GM19023 (cell line): Measurements from ENCODE around the gene FXYD4.
A peak's percentile ranks its signal among the peaks of the same experiment; 100 is the strongest.

Source experiments
- ATAC-seq: cut with Tn5 transposase; IDR thresholded peaks from one replicate; pipeline ENCODE4 v1.9.1; 2021; ENCODE audit warnings: mild to moderate bottlenecking, moderate library complexity; ENCODE audit not compliant: unreplicated experiment

Gene FXYD4

DNA sequence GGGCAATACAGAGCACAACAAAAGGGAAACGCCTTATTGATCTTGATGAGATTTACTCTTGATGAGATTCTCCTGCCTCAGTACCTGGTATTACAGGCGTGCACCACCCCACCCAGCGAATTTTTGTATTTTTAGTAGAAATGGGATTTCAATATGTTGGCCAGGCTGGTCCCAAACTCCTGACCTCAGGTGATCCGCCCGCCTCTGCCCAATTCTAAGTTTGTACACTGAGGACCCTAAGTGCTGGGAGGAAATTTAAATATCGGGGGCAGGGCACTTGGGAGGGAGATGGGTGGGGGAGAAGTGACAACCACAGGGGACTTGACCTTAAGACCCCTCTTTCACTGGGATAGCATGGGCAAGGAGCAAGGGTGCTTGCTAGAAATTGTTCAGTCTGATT lies 23.4 kb downstream of the FXYD4 start:
- ATAC-seq: no peak

DNA sequence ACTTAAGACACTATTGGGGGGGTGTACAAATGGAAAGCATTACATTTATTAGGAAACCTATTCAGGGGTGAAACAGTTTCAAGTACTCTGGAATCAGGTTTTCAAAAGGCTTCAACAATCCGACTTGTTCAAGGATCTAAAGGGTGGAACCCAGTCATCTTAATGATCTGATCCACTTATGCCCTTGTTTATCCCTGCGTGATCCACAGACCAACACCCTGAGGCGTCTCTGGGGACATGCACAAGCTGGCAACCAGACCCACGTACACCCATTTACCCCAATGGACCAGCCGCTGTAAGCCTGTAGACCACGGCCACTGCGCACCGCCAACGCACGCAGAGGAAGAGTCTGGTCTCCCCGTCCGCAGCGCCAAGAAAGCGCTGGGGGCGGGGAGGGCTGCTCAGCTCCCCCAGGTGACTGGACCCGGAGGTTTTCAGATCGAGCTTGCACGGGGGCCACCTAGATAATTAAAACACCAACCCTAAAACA lies 24.2 kb downstream of the FXYD4 start:
- ATAC-seq: no peak

DNA sequence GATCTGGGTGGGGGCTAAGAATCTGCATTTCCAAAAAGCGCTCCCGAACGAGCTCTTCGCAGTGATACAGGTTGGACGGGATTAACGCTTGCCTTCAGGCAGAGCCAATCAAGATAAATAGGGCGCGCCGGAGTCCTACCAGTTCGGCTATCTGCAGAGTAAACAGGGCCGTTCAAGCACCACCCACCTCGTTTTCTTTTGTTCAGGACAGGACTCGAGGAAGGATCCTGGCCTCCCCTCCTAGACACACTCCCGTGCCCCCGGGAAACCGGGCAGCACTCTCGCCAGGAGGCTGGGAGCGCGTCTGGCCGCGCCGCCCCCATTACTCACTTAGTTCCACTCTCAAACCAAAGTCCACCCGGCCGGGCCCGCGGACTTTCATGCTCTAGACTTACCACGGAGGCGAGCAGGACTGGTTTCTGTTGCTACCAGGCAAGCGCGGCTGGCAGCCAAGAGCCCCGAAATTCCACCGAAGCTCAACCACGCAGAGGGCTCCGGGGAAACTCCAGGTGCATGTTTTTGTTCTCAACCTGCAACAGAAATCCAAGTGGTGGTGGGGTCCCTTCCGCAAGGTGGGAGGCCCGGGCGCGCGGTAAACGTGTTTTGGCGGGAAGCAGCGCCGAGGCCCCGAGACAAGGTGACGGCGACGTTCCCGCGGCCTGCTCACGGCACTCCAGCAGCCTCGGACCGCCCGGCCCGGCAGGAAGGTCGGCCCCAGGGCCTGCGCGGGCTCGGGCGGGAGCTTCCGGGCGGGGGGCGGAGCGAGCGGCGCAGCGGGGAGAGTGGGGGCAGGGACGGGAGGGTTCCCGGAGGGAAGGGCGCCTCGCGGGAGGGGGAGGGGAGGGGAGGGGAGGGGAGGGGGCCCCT lies 24.9 kb downstream of the FXYD4 start:
- ATAC-seq: peak; percentile 61

DNA sequence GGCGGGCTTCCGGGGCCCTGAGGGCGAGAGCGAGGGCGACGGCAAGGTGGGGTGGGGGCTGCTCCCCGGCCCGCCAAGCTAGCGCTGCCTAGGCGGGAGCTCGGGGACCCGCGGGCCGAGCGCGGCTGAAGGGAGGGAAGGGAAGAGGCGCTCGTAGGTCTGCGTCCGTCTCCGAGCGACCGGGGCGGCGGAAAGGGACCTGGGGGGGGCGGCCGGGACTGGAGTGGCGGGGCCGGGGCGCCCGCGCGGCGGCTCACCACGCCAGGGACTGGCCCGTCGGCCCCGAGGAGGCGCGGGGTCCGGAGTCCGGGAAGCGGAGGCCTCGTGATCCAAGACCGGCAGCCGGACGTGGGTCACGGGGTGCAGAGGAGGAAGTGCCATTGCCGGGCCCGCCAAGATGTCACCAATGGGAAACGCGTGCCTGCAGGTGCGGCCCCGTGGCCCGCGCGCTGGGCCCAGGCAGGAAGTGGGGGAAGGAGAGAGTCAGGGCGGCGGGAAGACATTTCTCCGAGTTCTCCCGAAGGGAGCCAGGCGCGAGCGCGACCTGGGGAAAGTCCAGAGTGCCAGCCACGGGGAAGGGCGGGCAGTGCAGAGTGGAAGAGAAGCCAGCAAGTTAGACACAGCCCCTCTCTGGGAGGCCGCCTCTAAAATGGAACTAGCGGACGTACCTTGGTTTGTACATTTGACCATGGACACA lies 25.6 kb downstream of the FXYD4 start:
- ATAC-seq: peak; percentile 80

DNA sequence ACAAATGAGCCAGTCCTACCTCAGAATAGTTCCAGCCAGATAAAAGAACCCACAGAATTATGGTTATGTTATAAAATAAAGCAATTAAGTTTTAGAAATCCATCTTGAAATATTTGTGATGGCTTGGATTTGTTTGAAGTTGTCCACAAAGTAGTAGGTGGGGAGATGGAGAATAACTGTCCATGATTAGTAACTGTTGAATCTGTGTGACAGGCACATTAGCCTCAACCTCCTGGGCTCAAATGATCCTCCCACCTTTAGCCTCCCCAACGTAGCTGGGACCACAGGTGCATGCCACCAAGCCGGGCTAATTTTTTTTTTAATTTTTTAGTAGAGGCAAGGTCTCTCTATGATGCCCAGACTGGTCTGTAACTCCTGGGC lies 27.5 kb downstream of the FXYD4 start:
- ATAC-seq: no peak

DNA sequence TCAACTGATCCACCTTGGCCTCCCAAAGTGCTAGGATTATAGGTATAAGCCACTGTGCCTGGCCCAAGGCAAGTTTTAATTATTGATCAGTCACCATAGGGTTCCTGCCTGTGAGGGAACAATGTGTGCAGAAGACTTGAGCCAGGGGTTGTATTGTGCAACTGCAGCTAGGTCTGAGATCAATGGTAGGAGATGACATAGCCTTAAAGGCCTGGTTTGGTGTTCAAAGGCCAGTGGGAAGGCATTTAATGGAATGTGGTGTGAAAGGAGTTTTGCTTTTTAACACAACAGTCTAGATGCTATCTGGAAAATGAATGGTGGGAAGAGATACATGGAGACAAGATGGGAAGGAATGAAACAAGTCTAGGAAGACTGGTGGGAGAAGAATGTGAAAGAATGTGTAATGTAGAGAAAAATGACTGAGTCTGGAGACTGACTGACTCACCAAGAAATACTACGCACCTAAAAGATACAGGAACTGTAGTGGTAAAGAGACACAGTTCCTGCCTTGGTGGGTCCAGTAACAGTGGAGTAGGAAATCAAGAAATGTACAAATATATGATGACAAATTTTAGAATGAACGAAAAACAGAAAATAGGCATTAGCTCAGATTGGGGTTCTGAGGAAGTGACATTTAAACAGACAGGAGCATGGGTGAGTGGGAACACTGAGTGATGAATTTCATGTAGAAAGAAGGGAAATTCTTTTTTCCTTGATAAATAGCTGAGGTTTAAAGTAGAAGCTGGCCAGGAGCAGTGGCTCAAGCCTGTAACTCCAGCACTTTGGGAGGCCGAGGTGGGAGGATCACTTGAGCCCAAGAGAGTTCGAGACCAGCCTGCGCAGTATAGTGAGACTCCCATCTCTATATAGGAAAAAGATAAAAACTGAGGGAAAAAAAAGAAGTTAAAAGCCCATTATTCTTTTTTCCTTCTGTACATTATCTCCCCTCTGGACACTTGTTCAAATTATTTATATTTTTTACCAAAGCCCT lies 28.2 kb downstream of the FXYD4 start:
- no peak for ATAC-seq

DNA sequence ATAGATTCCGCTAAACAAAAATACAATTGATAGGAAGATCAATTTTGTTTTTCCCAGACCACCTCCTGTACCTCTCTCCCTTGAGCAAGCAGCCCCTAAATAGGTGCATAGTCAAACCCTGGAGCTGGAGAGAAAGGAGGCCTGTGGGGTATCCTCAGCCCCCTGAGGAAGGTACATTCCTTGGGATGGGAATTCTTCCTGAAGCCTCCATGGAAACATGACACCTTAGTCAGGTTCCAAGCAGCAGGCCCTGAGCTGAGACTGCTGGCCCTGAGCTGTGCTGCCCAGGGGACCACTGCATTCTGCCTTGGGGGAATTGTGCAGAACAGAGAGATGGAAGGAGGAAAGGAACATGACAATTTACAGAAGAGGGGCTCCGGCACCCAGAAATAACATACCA lies 30.2 kb downstream of the FXYD4 start:
- ATAC-seq: no peak

DNA sequence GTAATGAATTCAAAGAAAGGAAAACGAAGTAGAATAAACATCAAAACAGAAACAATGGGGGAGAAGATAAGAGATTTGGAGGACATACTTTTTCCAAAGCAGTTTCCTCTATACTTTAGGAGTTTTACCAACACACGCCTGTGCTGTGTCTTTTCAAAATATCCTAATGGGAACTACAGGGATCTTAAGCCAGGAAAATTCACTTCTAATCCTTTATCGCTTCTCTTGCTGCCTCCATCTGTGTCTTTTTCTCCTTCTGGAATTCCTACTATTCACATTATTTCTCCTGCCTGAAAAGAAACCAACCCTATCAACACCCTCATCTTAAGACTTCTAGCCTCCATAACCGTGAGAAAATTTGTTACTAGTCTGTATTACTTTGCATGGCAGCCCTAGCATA lies 30.7 kb downstream of the FXYD4 start:
- no peak for ATAC-seq

DNA sequence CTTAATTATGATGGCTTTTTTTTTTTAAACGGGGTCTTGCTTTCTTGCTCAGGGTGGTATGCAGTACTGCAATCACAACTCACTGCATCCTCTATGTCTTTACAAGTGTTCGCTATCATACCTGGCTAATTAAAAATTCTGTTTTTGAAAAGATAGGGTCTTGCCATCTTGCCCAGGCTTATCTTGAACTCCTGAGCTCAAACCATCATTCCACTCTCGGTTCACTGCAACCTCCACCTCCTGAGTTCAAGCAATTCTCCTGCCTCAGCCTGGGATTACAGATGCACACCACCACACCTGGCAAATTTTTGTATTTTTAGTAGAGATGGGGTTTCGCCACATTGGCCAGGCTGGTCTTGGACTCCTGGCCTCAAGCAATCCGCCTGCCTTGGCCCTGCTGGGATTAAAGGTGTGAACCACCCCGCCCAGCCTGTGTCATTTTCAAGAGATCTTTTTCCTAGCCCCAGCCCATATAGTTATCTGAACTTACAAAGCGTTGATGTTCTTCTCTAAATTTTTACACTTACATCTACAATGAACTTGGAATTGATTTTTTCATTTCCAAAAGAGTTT lies 31.5 kb downstream of the FXYD4 start:
- ATAC-seq: no peak

DNA sequence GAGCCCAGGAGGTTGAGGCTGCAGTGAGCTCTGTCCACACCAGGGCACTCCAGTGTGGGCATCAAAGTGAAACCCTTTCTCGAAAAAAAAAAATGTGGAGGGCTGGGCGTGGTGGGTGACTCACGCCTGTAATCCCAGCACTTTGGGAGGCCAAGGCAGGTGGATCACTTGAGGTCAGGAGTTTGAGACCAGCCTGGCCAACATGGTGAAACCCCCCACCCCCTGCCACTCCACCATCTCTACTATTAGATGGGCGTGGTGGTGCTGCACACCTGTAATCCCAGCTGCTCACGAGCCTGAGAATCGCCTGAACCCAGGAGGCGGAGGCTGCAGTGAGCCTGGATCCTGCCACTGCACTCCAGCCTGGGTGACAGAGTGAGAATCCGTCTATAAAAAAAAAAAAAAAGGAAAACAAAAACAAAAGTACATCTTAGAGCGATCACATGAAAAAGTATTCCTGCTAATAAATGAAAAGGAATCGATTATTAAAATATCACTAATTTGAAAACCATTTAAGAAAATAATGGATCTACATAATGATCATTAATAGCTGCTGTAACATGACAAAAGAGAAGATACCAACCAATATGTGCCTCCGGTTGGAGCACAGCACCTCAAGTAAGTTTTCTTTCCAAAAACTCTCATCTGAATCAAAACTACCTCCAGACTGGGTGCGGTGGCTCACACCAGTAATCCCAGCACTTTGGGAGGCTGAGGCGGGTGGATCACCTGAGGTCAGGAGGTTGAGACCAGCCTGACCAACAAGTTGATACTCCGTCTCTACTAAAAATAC lies 32.7 kb downstream of the FXYD4 start:
- no peak for ATAC-seq

DNA sequence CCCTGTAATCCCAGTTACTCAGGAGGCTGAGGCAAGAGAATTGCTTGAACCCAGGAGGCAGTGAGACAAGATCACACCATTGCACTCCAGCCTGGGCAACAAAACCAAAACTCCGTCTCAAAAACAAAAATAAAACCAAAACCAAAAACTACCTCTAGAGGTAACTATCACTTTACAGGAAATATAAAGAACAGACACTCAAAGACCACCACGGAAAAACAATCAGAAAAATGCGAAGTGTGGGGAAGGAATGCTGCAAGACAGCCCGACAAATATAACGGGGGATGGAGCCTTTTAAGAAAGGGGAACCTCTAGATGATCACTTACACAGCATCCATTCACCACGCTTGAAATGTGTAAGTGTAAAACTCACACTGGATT lies 33.3 kb downstream of the FXYD4 start:
- ATAC-seq: no peak

DNA sequence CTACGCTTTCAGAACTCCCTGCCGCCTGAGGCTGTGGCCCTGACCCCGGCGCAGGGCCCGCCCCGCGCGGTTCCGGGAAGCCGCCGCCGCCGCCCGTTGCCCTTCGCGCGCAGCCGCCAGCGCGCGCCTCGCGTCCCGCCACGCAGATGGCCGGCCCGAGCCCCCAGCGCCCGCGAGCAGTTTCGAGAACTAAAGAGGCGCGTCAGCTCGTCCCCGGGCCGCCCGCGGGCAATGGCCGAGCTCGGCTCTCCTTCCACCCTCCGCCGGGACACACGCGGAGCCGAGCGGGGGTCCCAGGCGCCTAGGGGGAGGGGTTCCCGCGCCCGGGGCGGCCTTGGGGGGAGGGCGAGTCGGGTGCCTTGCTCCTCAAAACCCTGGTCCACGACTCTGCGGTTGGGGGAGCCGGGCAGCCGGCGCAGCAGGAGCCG lies 35.7 kb downstream of the FXYD4 start:
- peak; percentile 19 for ATAC-seq

DNA sequence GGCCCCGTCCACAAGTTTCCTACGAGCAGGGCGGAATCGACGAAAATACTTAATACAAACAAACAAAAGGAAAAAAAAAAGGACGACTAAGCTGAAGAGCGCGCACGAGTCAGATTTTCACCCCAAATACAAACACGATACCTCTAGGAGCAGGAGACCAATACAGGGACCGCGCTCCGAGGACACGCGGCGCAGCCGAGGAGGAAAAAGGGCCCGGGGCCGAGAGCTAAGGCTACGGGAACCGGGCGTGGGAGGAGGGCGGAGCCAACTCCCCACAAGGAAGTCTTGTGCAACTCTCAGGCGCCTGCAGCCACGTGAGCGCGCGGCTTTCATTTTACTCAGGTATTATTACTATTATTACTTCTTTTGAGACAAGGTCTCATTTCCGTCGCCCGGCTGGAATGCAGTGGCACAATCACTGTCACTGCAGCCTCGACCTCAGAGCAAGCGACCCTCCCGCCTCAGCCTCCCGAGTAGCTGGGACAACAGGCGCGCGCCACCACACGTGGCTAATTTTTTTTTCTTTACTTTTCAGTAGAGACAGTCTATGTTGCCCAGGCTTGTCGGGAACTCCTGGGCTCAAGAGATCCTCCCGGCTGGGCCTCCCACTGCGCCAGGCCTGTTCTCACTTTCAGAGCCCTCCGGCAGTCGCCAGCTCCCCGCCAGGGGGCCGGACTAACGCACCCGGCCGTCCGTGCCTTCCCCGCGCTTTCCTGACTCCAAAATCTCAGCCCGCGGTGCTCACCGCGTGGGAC lies 36.3 kb downstream of the FXYD4 start:
- ATAC-seq: peak; percentile 46

DNA sequence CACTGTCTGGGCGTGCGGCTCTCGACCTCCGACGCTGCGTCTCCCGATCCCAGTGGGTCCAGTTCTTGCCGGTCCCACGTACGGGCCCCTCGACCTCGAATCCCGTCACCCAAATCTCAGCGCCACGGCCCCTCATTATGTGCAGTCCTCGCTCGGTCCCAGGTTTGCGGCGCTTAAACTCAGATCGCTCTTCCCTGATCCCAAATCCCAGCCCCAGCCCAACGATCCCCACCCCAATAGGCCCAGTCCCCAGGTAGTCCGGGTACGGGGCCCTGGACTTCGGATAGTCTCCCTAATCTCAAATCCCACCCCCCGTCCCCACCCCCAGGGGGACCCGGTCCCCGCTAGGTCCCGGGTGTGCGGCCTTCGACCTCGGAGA lies 36.9 kb downstream of the FXYD4 start:
- no peak for ATAC-seq

DNA sequence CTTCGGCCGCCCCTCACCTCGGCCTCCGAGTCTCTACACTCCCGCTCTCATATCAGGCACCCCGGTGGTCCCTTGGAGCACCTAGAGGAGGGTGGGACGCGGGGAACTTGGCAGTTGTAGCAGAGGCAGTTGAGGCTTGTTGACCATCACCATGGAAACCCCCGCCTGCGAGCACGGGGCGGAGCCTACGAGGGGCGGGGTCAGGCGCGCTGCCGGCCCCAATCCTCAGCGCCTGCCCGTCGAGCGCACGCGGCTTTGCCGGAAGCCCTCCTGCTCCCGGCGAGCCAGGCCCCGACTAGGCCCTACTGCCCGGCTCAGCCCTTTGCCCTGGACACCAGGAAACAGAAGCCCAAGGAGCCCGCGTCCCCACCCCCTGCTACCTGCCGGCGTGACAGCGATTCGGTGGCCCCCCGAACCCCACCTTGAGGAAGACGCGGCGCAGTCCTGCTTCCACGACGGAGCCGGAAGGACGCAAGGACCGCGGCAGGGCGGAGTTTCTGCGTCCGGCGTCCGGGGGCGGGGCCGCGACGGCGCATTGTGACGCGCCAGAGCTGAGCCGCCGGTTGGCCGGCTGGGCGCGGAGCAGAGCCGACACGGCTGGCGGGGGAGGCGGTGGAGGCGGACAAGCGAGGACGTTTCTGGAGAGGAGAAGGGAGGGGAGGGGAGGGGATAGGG lies 37.4 kb downstream of the FXYD4 start, which contains the start of gene HNRNPF:
Gene HNRNPF, minus strand, starts transcription at position 477 of the 675 bp plus-strand sequence. CDS start 21,302 bp downstream, outside the sequence.
- peak; percentile 72 for ATAC-seq

DNA sequence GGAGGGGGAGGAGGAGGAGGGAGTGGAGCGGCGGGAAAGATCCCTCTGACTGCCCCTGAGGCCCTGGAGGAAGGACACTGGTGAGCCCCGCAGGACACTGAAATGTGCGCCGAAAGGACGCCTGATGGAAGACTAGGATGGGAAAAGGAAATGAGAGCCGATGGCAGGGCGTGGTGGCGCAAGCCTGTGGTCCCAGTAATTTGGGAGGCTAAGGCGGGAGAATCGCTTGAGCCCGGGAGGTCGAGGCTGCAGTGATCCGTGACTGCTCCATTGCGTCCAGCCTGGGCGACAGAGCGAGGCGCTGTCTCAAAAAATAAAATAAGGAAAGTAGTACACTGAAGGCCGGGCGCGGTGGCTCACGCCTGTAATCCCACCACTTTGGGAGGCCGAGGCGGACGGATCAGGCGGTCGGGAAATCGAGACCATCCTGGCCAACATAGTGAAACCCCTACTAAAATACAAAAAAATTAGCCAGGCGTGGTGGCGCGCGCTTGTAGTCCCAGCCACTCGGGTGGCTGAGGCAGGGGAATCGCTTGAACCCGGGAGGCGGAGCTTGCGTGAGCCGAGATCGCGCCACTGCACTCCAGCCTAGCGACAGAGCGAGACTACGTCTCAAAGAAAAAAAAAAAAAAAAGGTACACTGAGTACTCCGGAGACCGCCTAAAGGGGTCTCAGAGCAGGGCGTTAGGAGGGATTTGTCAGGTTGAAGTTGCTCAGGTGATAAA lies 38.1 kb downstream of the FXYD4 start:
- ATAC-seq: peak; percentile 0

DNA sequence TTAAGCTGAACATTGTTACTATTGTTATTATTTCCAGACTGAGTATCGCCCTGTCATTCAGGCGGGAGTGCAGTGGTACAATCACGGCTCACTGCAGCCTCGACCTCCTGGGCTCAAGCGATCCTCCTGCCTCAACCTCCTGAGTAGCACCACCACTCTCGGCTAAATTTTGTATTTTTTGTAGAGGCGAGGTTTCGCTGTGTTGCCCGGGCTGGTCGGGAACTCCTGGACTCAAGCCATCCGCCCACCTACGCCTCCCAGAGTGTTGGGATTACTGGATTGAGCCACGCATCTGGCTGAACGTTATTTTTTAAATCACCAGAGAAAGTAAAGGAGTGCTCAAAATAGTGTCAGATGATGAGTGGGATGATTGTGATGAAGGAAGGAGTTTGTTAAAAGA lies 38.9 kb downstream of the FXYD4 start:
- no peak for ATAC-seq

DNA sequence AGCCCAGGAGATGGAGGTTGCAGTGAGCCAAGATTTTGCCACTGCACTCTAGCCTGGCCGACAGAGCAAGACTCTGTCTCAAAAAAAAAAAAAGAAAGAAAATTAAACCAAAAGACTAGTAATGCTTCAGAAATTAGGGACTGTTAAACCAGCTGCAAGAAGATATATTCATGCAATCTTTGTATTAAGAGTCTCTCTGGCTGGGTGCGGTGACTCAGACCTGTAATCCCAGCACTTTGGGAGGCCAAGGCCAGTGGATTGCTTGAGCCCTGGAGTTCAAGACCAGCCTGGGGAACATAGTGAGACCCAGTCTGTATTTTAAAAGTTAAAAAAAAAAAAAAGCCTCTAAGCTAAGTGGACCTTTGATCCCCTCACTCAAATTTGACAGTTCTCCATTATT lies 40.1 kb downstream of the FXYD4 start:
- ATAC-seq: no peak
